ENCODE data around the gene VMP1.
"Not testable (repeated sequence)": the region's sequence is repeated elsewhere in the genome, so short reads cannot be mapped to it uniquely, and the experiment has no call there.

VMP1 gene

DNA sequence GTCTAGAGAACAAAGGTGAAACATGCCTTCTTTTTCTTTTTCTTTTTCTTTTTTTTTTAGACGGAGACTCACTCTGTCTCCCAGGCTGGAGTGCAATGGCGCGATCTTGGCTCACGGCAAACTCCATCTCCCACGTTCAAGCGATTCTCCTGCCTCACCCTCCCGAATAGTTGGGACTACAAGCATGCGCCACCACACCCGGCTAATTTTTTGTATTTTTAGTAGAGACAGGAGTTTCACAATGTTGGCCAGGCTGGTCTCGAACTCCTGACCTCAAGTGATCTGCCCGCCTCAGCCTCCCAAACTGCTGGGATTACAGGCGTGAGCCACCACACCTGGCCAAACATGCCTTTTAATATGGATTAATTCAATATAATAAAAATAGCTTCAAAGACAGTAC, 47.6 kb downstream of the VMP1 start:
- DNase-seq (ENCODE audit: low read depth), result not testable (repeated sequence)

DNA sequence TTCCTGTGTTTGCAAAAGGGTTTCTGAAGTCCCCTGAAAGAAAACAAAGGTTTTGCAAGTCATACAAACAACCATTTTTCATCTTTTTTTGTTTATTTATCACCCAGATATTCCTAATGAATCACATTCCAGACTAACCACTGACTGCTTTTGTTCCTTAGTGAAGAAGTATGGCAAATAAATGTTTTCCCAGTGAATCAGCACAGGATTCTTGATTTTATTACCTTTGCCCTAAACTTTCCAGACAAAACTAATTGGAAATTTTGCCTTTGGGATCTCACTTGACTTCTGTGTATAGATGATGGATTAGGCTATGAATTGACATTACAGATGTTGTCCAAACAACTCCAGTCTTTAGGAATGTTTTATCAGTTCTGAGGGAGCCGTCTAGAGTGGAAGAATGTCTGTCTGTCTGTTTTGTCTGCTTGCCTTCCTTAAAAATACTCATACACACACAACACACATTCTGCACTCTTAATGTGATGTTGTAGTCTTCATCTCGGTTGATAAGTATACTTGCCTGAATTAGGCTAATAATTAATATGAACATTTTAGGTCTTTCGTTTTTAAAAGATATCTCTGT, 48.9 kb downstream of the VMP1 start:
- no peak for DNase-seq (ENCODE audit: low read depth)

DNA sequence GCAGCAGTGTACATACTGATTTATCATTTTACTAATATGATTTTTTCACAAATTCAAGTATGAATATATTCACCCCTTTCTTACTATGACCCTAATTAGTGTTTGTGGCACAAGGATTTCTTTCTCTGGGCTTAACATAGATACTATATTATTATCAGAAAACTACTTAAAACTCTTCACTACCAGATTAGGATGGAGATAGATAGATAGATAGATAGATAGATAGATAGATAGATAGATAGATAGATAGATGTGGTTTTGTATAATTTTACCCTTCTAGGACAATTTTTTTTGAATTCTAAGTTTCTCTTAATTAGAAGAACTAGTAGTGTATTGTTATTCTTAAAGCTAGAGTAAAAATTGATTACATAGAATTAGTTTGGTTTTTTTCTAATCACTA, 49.6 kb downstream of the VMP1 start:
- no peak for DNase-seq (ENCODE audit: low read depth)

DNA sequence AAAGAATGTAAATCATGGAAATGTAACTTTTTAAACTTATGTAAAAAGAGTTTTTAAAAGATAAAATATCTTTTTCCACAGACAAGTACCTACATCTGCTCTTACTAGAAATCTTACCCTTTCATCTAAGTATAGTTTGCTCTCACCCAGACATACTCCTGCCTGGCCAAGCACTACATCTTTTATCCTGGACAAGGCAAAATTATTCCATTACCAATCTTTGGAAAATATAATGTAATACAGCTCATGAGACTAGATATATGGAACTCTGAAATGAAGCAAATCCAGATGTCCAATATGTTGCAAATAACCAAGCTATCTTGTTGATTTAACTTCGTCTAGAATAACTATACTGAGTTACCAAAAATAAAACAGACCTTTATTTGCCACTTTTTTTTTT, 50.0 kb downstream of the VMP1 start:
- DNase-seq (ENCODE audit: low read depth), result no peak

DNA sequence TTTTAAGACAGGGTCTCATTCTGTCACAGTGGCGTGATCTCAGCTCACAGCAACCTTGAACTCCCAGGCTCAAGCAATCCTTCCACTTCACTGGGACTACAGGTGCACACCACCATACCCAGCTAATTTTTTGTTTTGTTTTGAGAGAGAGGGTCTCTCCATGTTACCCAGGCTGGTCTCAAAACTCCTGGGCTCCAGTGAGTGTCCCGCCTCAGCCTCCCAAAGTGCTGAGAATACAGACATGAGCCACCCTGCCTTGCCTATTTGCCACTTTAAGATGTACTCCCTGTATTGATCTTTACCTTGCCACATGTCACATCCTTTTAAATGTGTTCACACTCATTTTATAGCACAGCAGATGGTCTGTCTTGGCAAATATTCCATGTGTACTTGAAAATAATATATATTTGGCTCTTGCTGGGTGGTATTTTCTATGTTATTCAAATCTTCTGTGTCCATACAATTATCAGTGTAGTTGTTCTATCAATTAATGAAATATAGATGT, 50.5 kb downstream of the VMP1 start:
- no peak for DNase-seq (ENCODE audit: low read depth)

DNA sequence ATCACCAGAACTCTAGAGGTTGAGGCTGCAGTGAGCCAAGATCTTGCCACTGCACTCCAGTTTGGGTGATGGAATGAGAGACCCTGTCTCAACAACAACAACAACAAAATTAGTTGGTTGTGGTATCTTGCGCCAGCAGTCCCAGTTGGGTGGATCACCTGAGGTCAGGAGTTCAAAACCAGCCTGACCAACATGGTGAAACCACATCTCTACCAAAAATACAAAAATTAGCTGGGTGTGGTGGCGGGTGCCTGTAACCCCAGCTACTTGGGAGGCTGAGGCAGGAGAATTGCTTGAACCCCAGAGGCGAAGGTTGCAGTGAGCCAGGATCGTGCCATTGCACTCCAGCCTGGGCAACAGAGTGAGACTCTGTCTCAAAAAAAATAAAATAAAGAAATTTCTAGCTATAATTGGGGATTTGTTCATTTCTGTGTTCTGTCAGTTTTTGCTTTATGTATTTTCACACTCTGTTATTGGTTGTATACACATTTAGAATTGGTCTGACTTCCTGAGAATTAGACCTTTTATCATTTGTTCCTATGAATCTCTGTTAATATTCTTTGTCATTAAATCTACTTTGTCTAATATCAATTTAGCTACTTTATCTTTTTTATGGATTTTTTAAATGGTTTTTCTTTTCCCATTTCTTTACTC, 51.7 kb downstream of the VMP1 start:
- not testable (repeated sequence) for DNase-seq (ENCODE audit: low read depth)

DNA sequence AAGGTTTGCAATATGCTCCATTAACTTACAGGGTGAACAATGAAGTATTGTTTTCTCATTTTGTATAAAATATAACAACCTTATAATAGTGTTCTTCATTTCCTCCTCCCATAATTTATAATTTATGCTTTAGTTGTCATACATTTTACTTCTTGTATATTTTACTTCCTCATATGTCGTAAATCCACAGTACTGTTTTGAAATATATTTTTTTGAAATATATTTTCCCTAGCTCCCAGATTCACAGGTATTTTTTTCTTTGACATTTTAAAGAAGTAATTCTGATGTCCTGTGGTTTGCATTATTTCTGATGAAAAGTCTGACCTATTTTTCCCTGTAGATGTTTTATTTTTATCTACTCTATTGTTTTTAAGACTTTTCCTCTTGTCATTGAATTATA, 52.7 kb downstream of the VMP1 start:
- no peak for DNase-seq (ENCODE audit: low read depth)

DNA sequence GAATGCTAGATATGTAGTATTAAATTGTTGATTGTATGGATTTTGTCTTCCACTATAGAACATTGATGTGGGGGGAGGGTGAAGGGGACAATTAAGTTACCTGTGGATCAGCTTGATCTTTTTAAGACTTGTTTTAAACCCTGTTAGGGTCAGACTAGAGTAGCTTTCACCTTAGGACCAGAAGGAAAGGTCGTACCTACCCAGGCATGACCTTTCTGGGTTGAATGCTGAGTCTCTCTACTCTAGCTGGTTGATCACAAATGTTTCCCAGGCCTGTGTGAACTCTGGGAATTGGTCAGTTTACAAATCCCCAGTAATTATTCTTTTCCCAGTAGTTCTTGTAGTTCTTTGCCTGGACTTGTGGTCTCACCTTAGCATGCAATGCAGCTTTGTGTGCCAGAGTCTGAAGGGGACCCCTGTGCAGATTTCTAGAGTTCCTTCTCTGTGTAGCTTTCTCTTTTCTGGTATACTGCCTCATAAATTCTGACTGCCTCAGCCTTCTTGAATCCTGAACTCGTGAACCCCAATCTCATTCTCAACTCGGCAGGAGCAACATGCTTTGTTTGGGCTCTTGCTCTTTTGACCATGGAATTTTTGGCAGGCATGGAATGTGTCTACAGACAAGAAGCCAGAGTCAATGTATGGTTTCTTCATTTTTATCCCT, 54.1 kb downstream of the VMP1 start:
- no peak for DNase-seq (ENCODE audit: low read depth)

DNA sequence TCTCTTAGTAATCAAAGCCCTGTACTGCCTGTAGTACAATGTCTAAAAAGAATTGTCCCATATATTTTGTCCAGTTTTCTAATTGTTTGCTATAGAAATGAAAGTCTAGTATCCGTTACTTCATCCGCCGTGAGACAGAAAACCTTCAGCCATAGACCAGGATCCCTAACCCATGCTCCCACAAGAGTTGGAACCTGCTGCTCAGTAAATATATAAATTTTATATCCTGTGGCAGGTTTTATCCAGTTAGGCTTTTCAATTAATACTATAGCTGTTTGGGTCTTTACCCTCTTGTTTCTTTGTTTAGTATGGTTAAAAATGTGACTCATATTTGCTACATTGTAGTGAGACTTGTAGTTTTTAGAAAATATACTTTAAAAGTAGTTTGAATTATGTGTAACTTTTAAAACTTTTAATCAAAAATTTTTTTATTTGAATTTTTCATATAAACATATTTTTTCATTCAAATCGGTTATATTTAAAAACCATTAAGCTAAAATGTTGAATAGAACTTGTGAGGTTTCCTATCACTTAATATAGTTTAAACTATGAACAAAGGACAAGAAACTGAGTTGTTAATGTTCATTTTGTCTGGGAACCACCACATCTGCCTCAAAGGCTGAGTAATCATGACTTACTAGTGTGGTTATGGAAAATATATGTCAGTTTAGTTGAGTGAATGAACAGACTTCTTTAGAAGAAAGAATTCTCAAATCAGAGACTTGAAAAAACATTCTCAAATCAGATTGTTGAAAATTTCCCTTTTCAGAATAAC, 54.8 kb downstream of the VMP1 start:
- no peak for DNase-seq (ENCODE audit: low read depth)

DNA sequence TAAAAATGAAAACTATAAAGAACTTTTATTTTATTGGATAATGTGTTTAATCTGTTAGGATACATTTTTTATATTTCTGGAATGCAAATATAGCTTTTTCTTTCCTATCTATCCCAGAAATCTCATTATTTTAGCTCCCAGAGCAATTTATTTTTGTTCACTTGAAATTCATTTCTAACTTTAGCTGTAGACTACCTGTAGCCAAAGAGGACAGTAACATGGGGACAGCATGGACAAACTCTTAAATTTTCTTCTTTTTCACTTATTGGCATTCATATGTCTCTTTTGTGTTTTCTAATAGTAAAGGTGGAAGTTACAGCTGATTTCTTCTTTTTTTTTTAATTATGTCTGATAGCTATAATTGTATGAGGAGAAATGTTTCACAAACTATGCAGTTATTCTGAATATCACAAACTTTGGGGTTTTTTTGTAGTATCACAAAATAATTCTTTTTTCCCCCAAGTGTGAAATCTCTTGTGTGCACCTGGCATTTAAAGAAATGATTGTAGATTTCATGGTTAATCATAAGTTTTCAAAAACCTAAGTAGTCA, 55.4 kb downstream of the VMP1 start:
- DNase-seq (ENCODE audit: low read depth), result no peak

DNA sequence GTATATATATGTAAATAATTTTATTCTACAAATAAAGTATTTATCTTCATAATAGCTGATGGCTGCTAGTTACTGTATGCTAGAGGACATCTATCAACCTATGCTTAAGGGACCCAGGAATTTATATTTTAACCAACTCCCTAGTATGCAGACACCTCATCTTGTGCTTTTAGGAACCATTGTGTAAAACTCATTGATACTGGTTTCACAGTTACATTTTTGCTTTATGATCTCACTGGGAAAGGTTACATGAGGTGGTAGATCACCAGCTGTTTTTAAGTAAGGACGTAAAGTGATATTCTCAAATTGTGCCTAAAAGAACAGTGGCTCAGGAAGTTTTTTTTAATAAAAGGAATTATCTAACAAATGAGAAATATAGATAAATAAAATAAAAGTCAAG, 56.4 kb downstream of the VMP1 start:
- no peak for DNase-seq (ENCODE audit: low read depth)

DNA sequence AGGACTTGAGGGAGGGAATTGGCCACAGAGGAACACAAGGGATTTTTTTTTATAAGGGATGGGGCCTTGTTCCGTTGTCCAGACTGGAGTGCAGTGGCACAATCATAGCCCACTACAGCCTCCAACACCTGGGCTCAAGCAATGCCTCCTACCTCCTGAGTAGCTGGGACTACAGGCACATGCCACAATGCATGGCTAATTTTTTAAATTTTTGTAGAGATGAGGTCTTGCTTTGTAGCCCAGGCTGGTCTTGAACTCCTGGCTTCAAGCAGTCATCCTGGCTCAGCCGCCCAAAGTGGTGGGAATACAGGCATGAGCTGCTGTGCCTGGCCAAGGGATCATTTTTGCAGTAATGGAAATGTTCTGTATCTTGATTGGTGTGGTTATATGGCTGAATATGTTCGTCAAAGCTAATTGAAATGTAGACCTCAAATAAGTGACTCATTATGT, 56.9 kb downstream of the VMP1 start:
- DNase-seq (ENCODE audit: low read depth), result no peak

DNA sequence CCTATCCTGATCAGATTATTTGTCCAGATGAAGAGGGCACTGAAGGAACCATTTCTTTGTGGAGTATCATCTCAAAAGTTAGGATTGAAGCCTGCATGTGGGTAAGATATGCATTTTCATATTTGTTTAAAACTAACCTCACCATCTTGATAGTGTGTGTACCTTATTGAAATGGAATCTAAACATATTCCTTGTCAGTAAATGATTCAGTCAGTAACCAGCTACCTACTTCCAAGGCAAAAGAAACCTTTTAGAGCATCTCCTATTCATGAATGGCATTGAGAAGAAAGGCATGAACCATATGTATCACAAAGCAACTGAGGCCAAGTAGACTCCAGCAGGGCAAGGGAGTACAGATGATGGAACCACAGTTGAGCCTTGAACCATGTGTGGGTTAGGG, 57.6 kb downstream of the VMP1 start:
- no peak for DNase-seq (ENCODE audit: low read depth)

DNA sequence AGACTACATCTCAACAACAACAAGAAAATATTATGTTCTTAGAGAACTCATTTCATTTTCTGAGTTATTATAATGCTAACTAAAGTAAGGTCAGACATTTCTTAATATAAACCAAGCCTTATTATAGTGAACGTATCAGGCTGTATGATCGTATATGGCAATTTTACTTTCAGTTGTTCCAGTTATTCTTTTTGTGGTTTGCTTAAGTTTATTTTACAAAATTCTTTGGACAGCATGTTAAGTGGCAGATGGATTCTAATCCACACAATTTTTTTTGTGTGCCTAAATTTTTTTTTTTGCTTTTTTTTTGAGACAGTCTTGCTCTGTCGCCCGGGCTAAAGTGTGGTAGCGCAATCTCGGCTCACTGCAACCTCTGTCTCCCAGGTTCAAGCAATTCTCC, 59.0 kb downstream of the VMP1 start:
- no peak for DNase-seq (ENCODE audit: low read depth)

DNA sequence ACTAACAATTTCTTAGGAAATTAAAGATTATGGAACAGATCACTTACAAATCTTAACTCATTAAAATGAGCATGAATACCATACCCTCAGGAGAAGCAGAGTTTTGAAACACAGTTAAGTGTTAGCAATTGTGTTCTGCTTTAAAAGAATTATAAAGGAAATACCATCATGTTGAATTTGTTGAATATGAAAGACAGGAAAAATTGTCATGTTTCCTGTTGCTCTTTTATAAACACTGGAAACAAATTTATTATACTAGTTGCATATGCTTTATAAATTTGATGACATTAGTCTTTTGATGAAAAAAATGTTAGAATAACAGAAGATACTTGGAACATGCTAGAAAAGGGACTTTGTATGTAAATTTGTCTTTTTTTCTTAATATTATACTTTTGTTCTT, 59.7 kb downstream of the VMP1 start:
- DNase-seq (ENCODE audit: low read depth), result no peak

DNA sequence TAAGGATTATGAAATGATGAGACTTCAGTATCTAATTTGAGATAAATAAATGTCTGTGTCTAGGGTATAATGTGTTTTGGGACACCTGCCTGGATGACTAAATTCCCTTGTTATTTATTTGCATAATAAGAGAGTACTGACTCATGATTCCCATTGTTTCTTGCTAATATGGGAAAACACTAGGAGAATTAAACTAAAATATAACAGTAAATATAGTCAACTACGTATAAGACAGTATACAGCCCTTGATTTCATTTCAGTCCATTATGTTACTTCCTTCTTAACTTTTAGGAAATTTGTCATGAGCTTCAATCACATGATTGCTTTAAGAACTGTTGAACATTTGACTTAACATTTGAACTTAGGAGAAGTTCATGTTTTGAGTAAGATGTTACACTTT, 62.4 kb downstream of the VMP1 start:
- DNase-seq (ENCODE audit: low read depth), result no peak

DNA sequence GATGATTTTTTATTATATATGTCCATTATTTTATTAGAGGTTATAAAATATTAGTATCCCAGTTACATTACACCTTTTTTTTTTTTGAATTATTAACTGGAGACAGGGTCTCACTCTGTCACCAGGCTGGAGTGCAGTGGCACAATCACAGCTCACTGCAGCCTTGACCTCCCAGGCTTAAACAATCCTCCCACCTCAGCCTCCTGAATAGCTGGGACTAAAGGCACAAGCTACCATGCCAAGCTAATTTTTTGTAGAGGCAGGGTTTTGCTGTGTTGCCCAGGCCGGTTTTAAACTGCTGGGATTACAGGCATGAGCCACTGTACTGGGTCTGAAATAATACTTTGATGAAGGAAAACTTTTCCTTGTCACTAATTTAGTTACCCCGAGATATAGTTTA, 63.6 kb downstream of the VMP1 start:
- DNase-seq (ENCODE audit: low read depth), result no peak

DNA sequence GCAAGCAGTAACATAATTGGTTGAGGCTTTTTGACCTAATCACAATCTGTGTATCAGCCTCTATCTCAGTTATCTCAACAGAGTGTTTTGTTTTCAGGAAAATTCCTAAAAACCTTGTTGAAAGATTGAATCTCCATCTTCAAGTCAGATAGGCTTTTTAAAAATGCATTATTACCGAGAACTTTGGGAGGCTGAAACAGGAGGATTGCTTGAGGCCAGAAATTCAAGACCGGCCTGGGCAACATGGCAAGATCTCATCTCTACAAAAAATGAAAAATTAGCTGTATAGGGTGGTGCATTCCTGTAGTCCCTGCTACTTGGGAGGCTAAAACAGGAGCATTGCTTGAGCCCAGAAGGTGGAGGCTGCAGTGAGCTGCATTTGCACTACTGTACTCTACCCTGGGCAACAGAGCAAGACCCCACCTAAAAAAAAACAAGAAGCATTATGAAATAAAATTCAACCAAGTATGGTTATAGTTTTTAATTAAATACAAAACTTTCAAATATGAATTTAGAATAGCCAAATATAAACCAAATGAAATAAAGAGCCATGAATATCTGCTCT, 68.4 kb downstream of the VMP1 start:
- no peak for DNase-seq (ENCODE audit: low read depth)

DNA sequence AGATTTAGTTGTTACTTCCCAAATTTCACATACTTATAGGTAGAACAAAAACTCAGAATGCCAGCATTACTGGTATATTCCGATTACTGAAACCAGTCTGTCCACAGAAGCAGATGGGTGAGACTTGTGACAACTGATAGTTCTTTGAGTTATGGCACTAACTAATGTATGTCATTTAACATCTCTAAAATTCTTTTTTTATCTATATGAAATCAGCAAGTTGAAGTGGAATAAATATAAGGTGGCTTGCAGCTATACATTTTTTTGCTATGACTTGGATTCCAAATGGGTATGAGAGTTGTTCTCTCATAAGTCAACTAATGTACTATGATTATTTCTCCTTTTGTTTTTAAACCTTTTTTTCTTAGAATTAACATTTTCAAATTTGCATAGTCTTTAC, 69.1 kb downstream of the VMP1 start:
- no peak for DNase-seq (ENCODE audit: low read depth)

DNA sequence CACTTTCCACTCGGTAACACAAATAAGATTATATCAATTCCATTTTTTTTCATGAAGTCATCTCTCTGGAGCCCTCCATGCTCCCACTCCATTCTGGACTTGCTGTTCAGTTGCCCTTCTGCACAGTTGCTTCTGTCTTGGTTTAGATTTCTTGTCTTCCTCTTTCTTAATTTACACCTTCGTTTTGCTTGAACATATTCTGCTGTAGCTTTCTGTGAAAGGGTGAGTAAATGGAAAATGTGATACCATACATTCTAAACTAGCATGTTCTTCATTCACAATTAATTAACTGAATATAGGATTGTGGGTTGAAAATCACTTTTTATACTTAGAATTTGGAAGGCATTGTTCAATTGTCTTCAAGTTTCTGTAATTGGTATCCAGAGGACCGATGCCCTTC, 69.6 kb downstream of the VMP1 start:
- no peak for DNase-seq (ENCODE audit: low read depth)

DNA sequence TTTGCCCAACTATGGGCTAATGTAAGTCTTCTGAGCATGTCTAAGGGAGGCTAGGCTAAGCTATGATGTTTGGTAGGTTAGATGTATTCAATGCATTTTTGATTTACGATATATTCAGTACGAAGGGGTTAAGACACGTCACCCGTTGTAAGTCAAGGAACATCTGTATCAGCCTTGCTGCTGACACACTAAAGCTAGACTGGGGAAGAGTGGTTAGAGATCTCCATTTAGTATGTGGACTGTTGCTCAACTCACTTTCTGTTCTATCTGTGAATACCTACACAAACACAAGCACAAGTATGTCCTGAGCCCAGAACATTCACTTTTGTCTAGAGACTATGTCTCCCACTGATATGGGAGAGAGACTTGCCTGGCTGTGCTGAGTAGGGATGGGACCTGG, 71.5 kb downstream of the VMP1 start:
- DNase-seq (ENCODE audit: low read depth), result no peak

DNA sequence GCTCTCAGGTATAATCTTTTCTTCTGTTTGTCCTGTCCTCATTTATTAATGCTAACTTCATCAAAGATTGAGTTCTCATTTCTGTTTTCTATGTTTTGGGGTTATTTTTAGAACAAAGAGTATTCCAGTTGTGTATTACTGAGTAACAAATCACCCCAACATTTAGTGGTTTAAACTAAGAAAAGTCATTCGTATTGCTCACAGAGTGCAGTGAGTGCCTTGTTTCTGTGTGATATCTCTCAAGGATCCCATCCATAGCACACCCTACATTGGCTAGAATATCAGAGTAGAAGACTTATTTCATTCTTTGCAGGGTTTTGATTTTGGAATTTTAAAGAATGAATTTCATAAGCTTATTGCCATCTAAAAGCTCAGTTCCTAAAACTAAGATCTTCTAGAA, 72.1 kb downstream of the VMP1 start:
- DNase-seq (ENCODE audit: low read depth), result no peak

Measured in CMK (cell line).